Measurements from ENCODE around the gene UGT1A9. TPM values are rescaled to one million over a fixed set of nuclear protein-coding genes. Genes with fewer than 3 reads are reported as not detected.

UGT1A9 gene
- total RNA-seq, 4 donors from 2014 or later: not detected

DNA sequence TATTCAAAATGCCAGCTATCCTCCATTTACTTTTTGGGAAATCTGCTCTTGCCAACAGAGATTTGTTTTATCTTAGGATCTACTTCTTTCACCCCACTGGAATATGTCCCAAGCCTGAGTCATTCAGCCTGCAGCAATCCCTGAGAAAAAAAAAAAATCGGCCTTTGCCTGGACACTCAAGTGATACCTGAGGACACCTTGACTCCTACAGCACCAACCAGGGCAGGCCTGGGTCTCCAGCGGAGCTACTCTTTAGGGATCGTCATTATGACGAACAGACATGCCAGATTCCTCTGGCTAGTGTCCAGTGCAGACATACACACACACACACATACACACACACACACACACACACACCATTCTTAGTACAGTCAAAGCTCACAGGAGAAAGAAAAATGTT, 18.7 kb downstream of the UGT1A9 start:
- 35 to 42% methylated on average over 4 of the region's 4 CpGs for WGBS, 2 donors
- peak overlapping the region in 1 of 3 donors; percentile 33 for H3K27ac ChIP-seq
- H3K27me3 ChIP-seq: no peaks in the 10 kb centered on the region
- no peaks in the 10 kb centered on the region for H3K9me3 ChIP-seq
- H3K4me3 ChIP-seq (replicated peaks in 1 of 3): no peak overlapping the region
- TF ChIP-seq POLR2A (IDR thresholded peaks at IDR 0.05): no peak
- TF ChIP-seq, protein P1, sequence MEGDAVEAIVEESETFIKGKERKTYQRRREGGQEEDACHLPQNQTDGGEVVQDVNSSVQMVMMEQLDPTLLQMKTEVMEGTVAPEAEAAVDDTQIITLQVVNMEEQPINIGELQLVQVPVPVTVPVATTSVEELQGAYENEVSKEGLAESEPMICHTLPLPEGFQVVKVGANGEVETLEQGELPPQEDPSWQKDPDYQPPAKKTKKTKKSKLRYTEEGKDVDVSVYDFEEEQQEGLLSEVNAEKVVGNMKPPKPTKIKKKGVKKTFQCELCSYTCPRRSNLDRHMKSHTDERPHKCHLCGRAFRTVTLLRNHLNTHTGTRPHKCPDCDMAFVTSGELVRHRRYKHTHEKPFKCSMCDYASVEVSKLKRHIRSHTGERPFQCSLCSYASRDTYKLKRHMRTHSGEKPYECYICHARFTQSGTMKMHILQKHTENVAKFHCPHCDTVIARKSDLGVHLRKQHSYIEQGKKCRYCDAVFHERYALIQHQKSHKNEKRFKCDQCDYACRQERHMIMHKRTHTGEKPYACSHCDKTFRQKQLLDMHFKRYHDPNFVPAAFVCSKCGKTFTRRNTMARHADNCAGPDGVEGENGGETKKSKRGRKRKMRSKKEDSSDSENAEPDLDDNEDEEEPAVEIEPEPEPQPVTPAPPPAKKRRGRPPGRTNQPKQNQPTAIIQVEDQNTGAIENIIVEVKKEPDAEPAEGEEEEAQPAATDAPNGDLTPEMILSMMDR (IDR thresholded peaks at IDR 0.05): no peak
- peak; percentile 63 to 75 for DNase-seq
- H3K4me1 ChIP-seq: peaks cover 10 to 28% of the 10 kb centered on the region in 2 donors
- intact Hi-C loops (cut with DNase I): no loop called here
- H3K36me3 ChIP-seq: no peaks in the 10 kb centered on the region

DNA sequence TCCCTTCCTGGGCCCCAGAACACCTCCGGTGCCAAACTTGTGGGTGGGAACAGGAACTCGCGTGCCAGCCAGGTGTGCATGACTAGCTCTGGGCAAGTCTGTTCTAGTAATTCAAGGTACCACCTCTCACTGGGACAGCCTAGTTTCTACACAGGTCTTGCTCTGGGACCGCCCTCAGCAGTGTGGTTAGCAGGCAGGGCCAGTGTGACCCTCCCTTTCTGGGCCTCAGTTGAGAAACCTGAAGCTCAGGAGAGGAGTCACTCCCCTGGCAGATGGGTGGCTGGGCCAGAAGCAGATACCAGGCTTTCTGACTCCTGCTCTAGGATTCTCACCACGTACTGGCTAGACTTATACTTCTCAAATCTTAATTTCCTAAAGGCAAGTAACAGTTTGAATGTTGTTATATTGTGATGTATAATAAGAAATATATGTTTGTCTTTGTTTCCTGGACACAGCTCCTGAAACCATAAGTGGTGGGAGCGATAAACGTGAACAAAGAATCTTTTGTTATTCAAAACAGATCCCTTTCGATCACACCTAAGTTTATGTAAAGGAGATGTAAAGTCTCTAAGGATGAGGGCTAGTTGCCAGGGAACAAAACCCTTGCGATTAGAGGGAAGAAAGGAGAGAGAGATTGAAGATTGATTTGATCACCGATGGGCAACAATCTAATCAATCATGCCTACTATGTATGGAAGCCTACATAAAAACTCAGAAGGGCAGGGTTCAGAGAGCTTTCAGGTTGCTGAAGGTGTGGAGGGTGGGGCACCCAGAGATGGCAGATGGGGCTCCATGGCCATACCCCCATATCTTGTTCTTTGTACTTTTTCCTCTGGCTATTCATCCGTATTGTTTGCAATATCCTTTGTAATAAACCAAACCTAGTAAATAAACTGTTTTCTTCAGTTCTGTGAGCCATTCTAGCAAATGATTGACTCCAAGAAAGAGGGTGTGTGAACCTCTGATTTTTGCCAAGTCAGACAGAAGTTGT, 20.0 kb downstream of the UGT1A9 start:
- peak in 1 of 2 donors; percentile 15 for DNase-seq
- Histone ChIP-seq H3K27me3 (no peaks in the 10 kb centered on the region), H3K4me1 (peaks cover 10 to 28% of the 10 kb centered on the region in 2 donors), H3K36me3 (no peaks in the 10 kb centered on the region), H3K4me3 (replicated peaks in 1 of 3) (no peak overlapping the region), H3K27ac (no peak overlapping the region), H3K9me3 (no peaks in the 10 kb centered on the region)
- TF ChIP-seq POLR2A (IDR thresholded peaks at IDR 0.05): no peak
- TF ChIP-seq, protein P1 (IDR thresholded peaks at IDR 0.05): no peak
- intact Hi-C loops (cut with DNase I): no loop called here
- 89 to 92% methylated on average over 10 to 11 of the region's 11 CpGs for whole genome bisulfite sequencing, 2 donors

DNA sequence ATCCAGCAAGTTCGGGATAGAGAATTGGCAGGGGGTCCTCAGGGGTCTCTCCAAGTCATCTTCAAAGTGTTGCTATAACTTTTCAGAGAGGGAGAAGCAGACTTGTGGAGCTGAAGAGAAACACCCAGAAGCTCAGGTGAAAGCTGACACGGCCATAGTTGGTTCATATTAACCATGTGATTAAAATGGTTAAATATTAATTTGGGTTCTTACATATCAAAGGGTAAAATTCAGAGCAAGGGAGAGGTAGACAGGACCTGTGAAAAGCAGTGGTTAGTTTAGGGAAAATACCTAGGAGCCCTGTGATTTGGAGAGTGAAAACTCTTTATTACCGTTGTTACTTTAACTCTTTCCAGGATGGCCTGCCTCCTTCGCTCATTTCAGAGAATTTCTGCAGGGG, 20.9 kb downstream of the UGT1A9 start, which contains the start of gene UGT1A6:
UGT1A6 (plus strand) TSS at position 243 of the 400 bp plus-strand sequence; CDS start at position 358, 115 bp downstream.
- peak within 1 kb of the TSS; percentile 1 to 31 (median 13) for H3K27ac ChIP-seq
- no peaks in the 10 kb centered on the region for H3K36me3 ChIP-seq
- DNase-seq: no peak
- intact Hi-C loops (cut with DNase I): no loop called here
- H3K27me3 ChIP-seq: no peaks in the 10 kb centered on the region
- TF ChIP-seq POLR2A (IDR thresholded peaks at IDR 0.05): no peak
- TF ChIP-seq, protein P1 (IDR thresholded peaks at IDR 0.05): no peak
- no peaks in the 10 kb centered on the region for H3K9me3 ChIP-seq
- H3K4me1 ChIP-seq: peaks cover 10 to 28% of the 10 kb centered on the region in 2 donors
- no peak within 1 kb of the TSS for H3K4me3 ChIP-seq (replicated peaks in 1 of 3)
- 91 to 93% methylated on average over 4 of the region's 4 CpGs for WGBS, 2 donors

- Histone ChIP-seq H3K27me3 (no peaks in the 10 kb centered on the region), H3K4me3 (replicated peaks in 1 of 3) (no peak overlapping the region), H3K27ac (peak overlapping the region; percentile 5 to 31 (median 13)), H3K36me3 (no peaks in the 10 kb centered on the region), H3K9me3 (no peaks in the 10 kb centered on the region), H3K4me1 (peaks cover 21 to 33% of the 10 kb centered on the region in 2 donors)
- 66 to 76% methylated on average over 6 of the region's 6 CpGs for WGBS, 2 donors
- DNase-seq: no peak
- TF ChIP-seq, protein P1 (IDR thresholded peaks at IDR 0.05): no peak
- TF ChIP-seq POLR2A (IDR thresholded peaks at IDR 0.05): no peak
- intact Hi-C loops (cut with DNase I): no loop called here
Measured at GRCh38 chr2:233693963-233694362, 22.3 kb downstream of the UGT1A9 start.

DNA sequence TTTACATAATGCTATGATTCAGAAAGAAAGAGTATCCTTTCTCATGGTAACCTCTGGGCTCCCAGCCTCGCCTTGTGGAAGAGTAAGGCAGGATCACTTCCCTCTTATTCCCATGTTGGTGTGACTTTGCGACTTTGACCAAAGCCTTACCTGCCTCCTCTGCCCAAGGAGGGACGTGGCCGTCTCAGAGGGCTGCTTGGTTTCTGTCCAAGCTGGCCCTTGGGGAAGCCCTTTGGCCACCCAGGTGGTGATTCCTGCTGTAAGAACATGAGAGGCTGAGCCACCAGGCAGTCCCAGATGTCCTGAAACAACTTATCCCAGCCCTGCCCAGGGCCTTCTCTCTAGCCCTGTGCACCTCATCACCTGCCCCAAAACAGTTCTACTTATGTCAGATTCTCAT, 27.0 kb downstream of the UGT1A9 start:
- Histone ChIP-seq H3K4me1 (peaks cover 21 to 24% of the 10 kb centered on the region in 2 donors), H3K27me3 (no peaks in the 10 kb centered on the region), H3K9me3 (no peaks in the 10 kb centered on the region), H3K4me3 (replicated peaks in 1 of 3) (no peak overlapping the region), H3K36me3 (no peaks in the 10 kb centered on the region), H3K27ac (peak overlapping the region; percentile 91 to 99 (median 96))
- DNase-seq: no peak
- intact Hi-C loops (cut with DNase I): no loop called here
- TF ChIP-seq POLR2A (IDR thresholded peaks at IDR 0.05): no peak
- TF ChIP-seq, protein P1 (IDR thresholded peaks at IDR 0.05): no peak
- 83 to 96% methylated on average over 4 of the region's 4 CpGs for WGBS, 2 donors

Data from thyroid gland (tissue), 4 donors.